H4 (cell line): ENCODE results near the gene NR5A2. TPM values are rescaled to one million over a fixed set of nuclear protein-coding genes. Genes with fewer than 3 reads are reported as not detected.
"Not testable (repeated sequence)": the region's sequence is repeated elsewhere in the genome, so short reads cannot be mapped to it uniquely, and the experiment has no call there.

Experiments used
- DNase-seq: peaks from one replicate; pipeline ENCODE4 v3.0.0-alpha.2; 2015; ENCODE audit warnings: low spot score
- total RNA-seq: library from RNA; depleted of rRNA; stranded (reverse); fragments of >200 nt; shearing (Covaris generic); gene quantifications from 2 replicates; pipeline ENCODE4 v1.2.3, GENCODE V29; 2014

The NR5A2 gene
- total RNA-seq, 1 experiment from 2014 or later: 0.06 TPM

DNA sequence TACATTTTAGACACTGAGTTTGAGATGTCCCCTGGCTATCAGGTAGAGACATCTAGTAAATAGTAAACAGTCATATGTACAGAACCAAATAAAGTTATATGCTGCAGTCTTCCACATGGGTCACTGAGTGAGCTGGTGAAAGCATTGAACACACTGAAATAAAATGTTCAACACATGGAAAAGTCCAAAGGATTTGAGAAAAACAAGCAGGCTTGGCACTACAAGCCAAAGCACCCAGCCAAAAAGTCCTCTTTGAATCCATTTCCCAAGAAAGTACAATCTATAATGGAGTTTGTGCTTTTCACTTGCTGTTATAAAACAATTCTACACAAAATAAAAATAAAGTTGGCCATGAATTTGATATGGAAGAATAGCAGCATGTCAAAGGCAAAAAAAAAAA, 135.4 kb downstream of the NR5A2 start:
- DNase-seq: no peak

DNA sequence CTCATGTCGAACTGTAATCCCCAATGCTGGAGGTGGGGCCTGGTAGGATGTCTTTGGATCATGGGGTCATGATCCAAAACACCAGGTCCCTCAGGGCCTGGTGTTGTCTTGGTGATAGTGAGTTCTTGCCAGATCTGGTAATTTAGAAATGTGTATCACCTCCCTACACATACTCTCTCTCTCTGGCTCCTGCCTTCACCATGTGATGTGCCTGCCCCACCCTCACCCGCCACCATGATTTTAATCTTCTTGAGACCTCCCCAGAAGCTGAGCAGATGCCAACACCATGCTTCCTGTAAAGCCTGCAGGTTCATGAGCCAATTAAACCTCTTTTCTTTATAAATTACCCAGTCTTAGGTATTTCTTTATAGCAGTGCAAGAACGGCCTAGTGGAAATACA, 136.4 kb downstream of the NR5A2 start:
- DNase-seq: no peak

DNA sequence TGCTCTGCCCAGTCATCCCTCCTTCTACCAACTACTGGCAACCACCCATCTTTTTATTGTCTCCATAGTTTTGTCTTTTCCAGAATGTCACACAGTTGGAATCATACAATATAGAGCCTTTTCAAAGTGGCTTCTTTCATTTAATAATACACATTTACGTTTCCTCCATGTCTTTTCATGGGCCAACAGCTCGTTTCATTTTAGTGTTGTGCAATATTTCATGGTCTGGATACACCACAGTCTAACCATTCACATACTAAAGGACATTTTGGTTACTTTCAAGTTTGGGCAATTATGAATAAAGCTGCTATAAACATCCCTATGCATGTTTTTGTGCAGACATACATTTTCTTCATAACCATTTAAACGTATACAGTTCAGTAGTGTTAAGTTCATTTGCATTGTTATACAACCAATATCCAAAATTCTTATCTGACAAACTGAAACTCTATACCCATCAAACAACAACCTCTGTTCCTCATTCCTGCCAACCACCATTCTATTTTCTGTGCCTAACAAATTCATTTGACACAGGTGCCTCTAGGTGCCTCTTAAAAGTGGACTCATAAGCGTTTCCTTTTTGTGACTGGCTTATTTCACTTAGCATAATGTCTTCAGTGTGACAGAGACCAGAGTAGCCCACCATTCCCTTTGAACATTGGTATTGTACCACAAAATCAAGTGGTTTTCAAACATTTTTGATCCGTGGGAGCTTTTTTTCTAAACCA, 138.1 kb downstream of the NR5A2 start:
- DNase-seq: no peak

DNA sequence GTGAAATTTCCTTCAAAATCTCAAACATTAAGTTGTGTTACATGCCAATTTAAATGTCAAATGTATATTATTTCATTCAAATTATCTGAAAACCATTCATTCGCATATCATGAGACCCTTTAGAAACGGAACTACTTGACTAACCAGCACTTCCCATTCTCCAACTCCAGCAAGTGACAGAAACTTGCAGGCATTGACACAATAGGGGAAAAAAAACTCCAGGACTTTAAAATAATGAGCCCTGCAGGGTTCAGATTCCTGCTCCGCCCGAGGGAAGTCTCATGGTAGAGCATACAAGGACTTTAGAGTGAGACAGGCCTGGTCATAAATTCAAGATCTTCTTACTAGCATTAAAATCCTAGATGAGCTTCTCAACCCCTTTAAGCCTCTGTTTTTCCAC, 138.9 kb downstream of the NR5A2 start:
- no peak for DNase-seq

DNA sequence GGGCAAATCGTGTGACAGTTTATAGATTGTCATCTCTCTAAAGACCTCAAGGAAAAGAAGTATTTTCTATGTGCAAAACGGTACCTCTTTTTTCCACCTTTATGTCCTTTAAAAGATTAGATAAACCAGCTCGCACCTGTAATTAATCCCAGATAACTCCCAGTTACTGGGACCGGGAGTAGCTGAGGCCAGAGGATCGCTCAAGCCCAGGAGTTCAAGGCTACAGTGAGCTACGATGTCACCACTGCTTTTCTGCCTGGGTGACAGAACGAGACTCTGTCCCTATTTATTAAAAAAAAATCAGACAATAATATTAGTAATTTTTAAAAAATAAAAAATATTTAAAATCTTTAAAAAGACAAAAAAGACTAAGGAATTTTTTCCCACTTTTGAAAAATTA, 141.4 kb downstream of the NR5A2 start:
- DNase-seq: no peak

DNA sequence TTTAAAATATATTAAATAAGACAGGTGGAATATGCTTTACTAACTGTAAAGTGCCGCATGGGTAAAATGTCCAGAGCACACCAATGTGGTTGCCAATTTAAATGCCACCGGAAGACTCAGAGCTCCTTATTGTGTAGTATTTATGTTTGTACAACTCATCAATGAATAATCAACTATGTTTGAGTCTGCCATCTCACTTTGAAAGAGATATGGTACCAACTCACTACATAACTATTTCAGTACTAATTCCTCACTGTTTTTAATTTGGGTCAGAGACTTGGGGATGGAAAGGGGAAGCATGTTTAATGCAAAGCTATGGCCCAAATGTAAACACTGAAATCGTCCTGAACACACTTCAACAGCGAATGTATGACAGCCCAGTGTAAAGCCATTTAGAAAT, 144.8 kb downstream of the NR5A2 start:
- no peak for DNase-seq

DNA sequence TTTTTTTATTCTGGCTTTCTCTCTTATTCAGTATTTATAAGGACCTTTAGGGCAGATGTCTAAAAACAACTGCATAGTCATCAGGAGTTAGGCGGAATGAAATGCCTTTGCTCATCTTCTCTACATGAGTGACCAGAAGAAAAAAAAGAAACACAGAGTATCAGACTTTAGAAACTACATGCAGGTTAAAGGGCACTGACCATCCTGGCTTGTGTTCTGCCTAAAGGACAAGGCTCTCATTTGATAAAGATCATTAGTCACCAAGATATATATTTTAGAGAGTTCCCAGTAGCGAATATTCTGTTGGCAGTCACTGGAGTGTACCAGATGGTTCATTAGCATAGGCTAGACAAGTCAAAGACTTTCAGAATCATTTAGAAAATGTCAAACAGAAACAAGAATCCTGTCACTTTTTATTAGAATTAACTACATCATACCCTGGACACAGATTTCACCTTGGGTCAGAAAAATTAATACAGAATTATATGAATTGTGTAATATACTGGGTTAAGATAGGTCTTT, 145.6 kb downstream of the NR5A2 start:
- DNase-seq: no peak

DNA sequence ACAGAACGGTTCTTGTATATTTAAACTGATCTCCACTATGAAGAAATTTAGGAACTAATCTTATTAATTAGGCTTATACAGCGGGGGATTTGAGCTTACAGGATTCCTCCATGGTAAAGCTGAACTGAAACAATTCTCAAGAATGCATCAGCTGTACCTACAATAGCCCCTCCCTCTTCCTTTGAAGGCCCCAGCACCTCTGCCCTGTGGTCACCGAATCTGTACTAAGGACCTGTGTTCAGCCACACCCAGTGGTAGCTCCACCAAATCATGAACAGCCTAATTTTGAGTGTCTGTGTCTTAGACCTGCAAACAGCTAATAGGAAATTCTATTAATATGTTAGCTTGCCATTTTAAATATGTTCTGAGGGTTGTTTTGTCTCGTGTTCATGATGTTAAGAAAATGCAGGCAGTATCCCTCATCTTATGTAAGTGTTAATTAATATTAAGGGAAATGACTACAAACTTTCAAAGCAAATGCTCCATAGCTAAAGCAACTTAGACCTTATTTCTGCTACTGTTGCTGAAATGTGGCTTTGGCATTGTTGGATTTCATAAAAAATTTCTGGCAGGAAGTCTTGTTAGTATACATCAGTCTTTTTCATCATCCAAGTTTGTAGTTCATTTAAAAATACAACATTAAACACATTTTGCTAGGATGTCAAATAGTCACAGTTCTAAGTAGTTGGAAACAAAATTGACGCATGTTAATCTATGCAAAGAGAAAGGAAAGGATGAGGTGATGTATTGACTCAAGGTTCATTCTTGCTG, 147.2 kb downstream of the NR5A2 start:
- DNase-seq: no peak

DNA sequence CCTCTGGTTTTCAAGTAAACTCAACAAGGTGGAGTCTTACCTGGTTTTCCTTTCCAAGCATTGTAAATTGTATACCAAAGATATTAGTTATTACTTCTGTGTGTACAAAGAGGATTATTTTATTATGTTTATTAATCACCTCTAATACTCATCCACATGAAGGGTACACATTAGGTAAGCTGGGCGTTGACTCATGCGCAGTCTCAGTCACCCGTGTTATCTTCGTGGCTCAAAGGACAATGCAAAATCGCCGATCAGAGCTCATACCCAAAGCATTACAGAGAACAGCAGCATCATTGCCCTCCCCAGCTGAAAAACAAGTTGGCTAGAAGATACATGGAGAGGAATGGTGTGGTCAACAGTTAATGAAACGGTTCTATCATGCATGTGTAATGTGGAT, 148.7 kb downstream of the NR5A2 start:
- no peak for DNase-seq

DNA sequence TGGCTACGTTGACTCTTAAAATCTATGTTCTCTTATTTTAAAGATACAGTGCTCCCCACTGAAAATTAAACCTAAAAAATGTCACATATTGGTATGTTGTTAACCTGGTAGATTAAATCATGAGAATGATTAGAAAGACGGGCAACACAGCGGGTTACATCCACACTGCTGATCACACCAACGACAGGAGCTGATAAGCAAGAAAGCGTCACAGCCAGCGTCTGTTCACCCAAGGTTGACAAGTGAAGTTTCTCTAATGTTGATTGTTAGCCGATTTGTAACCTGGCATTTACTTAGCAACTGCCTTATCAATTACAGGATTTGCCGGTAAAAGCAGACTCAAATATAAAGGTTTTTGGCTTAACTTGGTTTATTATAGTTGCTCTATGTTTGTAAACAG, 149.3 kb downstream of the NR5A2 start:
- no peak for DNase-seq

DNA sequence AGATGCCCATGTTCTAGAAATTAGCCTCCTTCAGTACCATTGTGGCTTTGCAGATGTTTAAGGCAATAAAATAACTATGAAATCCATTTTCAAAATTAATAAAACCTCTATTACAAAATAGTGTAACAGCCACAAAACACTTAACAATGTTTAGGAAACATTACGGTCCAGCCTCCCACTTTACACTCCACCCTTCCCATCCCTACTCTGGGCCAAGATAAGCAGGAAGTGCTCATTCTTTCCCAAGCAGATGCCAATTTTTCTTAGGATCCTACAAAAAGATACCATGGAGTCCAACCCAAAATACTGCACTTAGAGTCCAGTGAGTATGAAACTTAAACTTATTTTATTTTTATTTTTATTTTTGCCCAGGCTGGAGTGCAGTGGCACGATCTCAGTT, 150.8 kb downstream of the NR5A2 start:
- DNase-seq: no peak

DNA sequence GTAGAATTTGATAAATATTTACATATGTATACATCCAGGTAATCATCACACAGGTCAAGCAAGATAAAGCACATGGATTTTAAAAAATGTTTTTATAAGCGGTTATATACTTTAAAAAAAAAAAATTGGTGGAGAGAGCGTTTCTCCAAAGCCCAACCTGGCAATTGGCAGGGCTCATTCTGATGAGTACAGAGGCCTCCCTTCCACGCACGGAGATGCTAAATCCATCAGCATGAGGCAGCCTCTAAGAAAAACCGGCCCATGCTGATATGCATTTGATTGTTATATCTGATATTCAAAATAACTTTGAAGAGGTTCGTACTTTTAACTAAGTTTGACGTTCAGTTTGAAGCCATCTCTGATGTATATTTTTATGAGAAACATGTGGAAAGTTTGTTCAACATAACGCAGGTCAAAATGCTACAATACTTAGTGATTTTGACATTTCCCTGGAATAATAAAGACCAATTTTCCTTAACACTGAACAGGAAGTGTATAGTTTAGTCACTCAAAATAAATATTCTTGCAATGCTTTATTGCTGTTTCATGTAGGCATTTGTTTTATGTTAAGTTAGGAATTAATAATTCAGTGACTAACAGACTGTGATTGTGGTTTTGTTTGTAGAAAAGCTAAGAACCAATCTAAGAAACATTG, 151.7 kb downstream of the NR5A2 start:
- no peak for DNase-seq

DNA sequence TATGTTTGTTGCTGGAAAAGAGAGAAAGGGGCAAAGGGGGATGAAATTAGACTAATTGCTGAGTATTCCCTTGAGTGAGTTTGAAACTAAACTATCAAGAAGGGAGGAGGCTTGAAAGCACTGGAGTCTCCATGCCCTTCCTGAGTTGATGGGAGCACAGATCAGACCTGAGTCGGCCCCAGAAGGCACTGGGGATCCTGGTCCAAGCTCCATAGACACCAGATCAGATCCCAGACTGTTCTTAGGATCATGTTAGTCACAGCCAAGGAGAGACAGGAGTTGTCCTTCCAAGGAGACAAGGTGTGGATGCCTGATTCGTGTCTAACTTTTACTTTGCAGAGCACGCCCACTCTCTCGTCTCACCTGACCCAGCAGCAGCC, 152.3 kb downstream of the NR5A2 start:
- no peak for DNase-seq

DNA sequence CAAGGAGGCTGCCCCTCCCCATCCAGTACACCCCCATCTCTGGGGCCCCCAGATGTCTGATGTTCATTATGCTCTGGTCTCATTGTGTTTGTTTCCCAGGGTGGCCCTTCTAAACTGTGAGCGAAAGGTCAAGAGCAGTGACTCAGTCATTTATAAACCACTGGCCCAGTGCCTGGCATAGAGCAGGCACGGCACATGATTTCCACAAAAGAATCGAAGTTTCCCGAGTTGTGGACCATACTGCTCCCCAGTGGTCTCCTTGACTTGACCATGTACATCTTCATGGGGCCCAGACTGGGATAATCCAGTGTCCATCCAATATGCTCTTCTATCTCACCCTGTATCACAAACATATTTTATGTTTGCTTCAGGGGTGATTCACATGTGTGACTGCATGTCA, 153.3 kb downstream of the NR5A2 start:
- DNase-seq: peak; percentile 49

DNA sequence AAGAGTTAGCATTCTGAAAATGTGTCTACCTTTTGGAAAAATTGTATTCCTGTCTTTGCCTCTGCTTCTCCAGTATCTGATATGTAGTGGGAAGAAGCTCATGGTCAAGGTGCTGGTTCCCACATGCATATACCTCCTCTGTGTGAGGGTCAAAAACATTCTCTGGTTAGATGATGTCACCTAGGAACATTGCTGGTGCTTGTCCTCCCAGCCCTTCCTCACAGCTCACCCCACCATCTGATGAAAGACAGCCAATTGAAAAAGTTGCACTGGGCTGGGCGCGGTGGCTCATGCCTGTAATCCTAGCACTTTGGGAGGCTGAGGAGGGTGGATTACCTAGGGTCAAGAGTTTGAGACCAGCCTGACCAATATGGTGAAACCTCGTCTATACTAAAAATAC, 154.4 kb downstream of the NR5A2 start:
- no peak for DNase-seq

DNA sequence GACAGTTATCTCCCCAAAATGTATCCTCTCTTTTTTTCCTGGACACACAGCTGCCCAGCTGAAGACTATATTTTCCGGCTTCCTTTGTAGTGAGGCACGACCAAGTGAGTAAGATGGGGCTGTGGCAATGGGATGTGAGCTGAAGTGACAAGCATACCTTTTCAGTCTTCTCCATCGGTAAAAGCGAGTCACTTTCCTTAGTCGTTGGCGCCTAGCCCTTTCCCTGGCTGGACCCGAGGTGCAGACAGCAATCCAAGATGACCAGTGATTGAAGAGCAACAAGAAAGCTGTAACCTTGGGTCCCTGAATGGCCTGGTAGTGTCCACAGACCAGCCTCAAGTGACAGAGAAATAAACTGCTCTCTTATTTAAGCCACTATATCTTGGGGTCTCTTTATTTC, 155.2 kb downstream of the NR5A2 start:
- no peak for DNase-seq

DNA sequence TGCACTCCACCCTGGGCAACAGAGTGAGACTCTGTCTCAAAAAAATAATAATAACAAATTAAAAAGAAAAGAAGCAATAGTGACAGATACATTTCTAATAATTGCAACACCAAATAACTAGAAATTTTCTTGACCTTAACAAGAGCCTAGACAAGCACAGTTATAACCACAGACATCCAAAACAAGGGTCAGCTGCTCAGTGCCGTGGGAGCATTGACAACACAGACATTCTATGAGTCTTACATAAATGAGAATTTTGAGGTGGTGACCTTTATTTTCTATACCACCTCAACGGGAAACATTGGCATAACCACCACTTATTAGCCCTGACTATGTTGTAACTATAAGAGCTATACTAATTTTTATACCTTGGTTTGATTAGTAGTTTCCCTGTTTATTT, 156.1 kb downstream of the NR5A2 start:
- DNase-seq: no peak

DNA sequence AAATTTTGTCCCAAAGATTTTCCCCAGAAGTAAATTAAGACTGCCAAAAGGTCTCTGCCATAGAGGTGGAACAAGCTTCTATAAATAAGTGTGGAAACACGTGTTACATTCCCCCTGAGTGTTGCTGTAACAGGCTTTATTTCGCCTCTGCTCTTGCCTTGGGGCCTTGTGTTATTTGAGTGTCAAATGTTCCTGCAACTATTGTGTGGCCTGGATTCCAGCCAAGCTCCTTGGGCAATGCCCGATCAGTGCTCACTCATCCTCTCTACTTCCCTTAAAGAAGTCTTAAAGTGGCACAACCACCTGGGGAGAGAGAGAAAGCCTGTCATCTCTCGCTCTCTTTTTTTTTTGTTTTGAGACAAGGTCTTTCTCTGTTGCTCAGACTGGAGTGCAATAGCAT, 156.7 kb downstream of the NR5A2 start:
- DNase-seq: peak; percentile 90

DNA sequence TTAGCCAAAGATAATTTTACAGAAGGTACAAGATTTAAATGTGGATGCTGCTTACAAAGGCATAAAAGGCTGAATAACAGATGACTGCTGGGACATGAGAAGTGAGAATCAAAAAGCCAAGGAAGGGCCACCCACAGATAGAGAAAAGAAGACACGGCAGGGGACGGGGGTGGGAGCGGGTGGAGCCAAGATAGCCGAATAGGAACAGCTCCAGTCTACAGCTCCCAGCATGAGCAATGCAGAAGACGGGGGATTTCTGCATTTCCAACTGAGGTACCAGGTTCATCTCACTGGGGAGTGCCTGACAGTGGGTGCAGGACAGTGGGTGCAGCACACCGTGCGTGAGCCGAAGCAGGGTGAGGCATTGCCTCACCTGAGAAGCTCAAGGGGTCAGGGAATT, 157.7 kb downstream of the NR5A2 start:
- not testable (repeated sequence) for DNase-seq

DNA sequence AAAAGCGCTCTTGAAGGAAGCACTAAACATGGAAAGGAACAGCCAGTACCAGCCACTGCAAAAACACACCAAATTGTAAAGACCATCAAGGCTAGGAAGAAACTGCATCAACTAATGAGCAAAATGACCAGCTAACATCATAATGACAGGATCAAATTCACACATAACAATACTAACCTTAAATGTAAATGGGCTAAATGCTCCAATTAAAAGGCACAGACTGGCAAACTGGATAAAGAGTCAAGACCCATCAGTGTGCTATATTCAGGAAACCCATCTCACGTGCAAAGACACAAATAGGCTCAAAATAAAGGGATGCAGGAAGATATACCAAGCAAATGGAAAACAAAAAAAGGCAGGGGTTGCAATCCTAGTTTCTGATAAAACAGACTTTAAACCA, 159.8 kb downstream of the NR5A2 start:
- not testable (repeated sequence) for DNase-seq

DNA sequence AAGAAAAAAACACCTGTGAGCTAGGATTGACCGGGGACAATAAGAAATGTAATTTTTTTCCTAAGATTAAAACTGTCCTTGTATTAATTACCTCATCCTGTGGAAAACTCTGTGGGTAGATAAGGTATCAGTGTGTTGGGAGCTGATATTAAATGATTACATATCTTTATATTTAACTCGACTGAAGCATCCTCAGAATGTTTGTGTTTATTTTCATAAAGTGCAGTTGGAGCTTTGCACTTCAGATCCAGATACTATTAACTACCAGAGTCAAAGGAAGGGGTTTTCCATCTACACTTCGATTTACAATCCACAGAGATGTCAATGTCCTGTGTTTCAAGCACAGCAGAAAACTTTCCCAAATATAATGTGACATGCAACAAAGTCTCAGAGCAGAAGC, 164.5 kb downstream of the NR5A2 start:
- no peak for DNase-seq

DNA sequence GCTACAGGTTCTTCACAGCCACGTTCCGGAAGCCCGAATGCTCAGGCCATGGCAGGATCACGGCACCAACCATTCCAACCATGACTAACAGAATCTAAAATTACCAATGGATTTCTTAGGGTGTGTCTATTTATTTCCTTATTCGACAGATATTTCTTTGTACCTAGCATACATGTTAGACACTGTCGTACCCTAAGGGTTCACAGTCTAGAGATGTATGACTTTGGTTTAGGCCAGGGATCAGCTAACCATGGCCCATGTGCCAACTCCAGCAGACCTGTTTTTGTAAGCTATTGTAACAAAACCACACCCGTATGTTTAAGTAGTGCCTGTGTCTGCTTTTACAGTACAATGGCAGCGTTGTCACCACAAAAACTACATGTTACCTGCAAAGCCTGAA, 167.0 kb downstream of the NR5A2 start:
- DNase-seq: no peak

DNA sequence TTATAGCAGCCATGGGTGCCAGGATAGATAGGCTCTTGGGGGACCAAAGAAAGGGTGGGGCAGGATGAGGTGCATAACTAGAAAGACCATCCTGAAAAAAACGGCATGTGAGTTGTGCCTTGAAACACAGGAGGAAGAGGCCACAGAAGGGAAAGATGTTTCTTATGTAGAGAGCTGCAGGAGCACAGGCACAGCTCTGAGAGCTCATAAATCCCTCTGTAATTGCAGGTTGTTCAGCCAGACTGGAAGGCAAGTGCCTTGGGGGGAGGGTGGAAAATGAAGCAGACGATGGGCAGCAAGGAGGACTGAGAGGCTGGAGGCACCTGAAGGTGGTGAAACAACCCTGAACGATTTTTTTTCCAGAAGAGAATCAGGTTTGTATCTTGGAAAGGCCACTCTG, 170.7 kb downstream of the NR5A2 start:
- no peak for DNase-seq
